GM21367 (cell line): Measurements from ENCODE around the gene KCTD15.

ENCODE experiments used
- ATAC-seq: cut with Tn5 transposase; IDR thresholded peaks from one replicate; pipeline ENCODE4 v1.9.1; 2021; ENCODE audit not compliant: unreplicated experiment

Gene KCTD15

DNA sequence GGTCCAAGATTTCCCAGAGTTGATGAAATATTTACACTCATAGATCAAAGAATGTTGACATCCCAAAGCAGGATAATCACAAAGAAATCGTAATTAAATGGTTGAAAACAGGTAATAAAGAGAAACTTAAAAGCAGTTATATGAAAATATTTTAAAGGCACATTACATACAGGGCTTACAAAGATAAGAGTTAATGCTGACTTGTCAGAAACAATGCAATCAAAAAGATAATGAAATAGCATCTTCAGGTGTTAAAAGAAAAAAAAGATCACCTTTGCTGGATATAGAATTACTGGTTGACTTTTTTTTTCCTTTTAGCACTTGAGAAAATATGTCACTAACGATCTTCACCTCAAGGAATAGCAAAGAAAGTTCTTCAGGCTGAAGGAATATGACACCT is 48.8 kb downstream of the KCTD15 start:
- ATAC-seq: no peak

DNA sequence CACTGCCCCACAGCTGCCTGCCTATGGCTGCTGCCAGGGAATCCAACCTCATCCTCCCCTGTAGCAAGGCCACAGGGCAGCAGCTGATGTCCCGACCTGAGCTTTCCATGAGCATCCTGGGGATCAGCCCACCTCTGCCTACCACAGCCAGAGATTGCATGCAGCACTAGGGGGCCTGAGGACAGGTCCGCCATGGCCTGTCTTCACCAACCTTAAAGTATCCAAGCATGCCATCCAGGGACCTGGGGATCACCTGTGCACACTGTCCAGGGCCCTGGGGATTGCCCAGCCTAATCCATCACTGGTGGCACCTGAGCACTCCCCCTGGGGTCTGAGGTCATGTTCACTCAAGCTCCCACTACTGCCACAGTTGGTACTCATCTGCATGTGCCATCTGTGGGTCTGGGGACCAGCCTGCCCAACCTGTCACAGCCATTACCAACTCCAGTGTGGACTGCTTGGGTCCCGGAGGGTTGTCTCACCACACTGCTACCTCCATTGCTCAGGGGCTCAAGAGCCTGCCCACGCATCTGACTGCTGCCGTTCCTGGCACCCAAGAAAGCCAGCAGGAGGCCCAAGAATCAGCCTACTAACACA is 53.0 kb downstream of the KCTD15 start:
- ATAC-seq: no peak

DNA sequence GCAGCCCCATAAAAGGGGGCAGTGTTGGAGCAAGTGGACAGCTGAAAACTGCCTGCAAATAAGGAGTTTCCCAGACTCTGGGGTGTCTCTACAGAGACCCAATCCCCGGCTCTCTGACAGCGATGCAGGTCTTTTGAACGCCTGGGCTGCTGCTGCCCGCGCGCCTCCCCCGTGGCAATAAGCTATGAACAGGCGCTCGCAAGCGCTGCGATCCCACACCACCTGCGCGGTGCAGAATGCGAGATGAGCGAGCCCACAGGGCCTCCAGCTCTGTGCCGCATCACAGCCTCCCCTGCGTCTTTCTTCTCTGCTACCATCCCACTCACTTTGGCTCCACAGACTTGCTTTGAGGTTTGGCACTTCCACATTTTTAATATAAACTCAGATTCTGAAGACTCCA is 62.3 kb downstream of the KCTD15 start:
- no peak for ATAC-seq

DNA sequence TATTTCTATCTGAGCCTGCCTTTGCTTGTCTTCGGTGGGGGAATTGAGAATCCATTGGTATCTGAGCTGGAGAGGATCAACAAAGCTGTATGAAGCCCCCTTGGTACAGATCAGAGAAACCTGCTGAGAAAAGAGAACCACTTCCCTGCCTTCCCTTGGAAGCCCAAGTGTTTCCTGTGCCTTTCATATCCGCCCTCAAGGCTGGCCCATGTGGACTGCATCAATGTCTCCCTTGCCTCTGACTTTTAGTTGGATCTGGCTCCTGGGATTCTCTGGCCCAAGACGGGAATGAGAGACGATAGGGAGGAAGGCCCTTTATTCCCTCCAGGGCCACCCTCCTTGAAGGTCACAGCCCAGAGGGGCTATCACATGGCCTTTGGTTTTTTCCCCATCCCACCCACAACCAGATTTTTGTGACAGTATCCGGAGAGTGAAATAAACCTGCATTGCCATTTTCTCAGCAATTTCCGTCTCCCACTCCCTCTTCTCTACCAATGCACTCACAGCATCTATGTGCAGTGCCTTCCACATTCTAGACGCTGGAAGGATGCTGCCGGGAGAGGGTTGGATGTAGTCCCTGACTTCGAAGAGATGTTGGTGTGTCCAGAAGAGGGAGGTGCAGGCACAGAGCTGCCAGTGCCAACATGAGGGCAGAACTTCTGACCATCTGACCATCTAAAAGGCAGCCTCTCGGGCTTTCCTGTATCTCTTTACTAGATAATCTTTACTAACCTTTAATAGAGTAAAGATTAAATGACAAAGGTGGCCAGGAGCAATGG is 63.8 kb downstream of the KCTD15 start:
- no peak for ATAC-seq

DNA sequence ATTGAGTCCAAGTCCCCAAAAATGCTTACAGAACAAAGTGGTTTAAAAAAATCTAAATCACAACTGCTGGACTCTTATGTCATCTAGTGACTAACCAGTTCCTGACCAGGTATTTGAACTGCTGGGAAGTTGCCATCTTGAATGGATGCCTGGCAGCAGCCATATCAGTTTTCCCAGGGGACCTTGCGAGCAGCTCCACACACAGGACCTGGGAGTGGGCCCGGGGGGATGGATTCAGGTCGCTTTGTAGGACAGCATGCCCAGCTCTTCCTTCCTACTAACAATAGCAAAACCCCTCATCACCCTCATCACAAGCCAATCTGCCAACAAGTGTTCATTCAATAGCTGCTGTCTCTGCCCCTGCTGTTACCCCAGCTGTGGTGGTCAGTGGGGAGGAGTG is 65.3 kb downstream of the KCTD15 start:
- ATAC-seq: no peak

DNA sequence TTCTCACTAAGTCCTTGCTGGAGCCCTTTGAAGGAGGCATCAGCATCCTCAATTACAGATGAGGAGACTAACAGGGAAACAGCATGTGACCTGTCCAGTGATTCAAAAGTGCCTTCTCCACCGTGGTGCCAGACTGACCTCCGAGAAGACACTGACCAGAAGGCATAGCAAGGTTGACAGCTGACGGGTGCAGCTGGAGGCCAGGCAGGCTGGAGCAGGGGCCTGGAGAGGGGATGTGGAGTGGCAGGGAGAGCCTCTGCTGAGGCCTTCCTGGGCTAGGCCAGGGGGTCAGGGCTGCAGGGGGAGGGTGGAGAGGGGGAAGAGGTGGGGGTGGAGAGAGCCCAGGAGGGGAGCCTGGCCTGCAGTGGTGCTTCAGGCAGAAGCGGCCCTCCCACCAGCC is 66.3 kb downstream of the KCTD15 start:
- ATAC-seq: no peak

DNA sequence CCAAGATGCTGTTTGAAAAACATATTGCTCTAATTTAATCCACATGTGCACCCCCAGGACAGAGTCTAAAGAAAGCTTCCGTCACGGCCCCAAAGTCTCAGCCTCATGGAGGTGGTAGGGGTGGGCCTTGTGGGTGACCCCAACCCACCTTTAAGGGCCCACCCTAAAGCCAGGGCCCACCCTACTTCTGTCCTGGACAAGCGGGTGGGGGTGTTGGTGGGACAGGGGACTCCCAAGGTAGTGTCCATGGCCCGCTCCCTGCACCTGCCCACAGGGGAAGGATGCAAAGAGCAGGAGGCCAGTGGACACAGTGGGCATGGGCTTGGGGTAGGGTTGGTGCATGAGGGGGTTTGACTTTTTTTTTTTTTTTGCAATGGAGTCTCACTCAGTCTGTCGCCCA is 66.8 kb downstream of the KCTD15 start:
- no peak for ATAC-seq

DNA sequence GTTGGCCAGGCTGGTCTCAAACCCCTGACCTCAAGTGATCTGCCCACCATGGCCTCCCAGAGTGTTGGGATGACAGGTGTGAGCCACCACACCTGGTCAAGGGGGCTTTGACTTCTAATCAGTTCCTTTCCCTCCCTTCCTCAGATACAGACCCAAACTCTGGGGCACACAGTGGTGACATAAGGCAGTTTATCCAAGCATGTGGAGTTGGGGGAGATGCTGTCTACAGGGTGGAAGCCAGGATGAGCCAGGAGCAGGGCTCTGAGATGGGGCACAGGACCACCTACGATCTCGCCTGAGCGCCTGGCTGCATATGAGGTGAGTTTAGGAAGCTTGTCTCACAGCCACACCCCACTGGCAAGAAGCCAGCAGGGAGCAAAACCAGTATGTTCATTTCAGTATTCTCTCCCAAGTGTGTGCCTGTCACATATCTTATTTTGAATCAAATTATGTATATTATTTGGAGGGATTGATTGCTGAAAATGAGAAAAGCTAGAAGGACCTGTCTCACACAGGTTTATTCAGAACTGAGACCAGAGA is 67.7 kb downstream of the KCTD15 start:
- ATAC-seq: no peak

DNA sequence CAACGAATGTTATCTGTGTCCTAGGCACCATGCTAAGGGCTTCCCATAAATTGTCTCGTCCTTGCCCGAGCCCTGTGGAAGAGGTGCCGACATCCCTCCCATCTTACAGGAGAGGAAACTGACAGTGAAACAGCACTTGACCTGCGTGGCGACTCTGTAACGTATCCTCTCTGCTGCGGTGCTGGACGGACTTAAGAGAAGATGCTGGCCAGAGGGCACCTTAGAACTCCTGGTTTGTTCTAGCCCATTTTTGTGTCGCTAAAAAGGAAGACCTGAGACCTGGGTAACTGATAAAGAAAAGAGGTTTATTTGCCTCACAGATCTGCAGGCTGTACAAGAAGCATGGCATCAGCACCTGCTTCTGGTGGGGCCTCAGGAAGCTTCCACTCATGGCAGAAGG is 68.6 kb downstream of the KCTD15 start:
- ATAC-seq: no peak
